Loucy (cell line): Measurements from ENCODE around the gene RWDD3.

ENCODE experiments used
- H2AFZ ChIP-seq: fragments of 200-600 bp; sonication (generic); 2 replicates; pipeline ENCODE4 v1.6.0; 2016; ENCODE audit warnings: antibody characterized with exemption, mild to moderate bottlenecking, low read length, moderate library complexity
- H3F3A ChIP-seq: fragments of 200-600 bp; 2 replicates; pipeline ENCODE4 v1.6.0; 2016; ENCODE audit warnings: antibody characterized with exemption, low read depth, mild to moderate bottlenecking
- H3K27me3 ChIP-seq: fragments of 200-600 bp; sonication (generic); 2 replicates; pipeline ENCODE4 v1.6.1; 2014; ENCODE audit warnings: low read length, mild to moderate bottlenecking; ENCODE audit not compliant: insufficient read depth, poor library complexity, severe bottlenecking
- H3K36me3 ChIP-seq: fragments of 200-600 bp; sonication (generic); 2 replicates; pipeline ENCODE4 v1.6.1; 2016; ENCODE audit warnings: low read length; ENCODE audit not compliant: insufficient read depth
- H3K4me1 ChIP-seq: fragments of 200-600 bp; sonication (generic); 2 replicates; pipeline ENCODE4 v1.5.1; 2014; ENCODE audit warnings: low read length, mild to moderate bottlenecking; ENCODE audit not compliant: insufficient read depth, poor library complexity, severe bottlenecking
- H3K4me2 ChIP-seq: fragments of 200-600 bp; sonication (generic); 2 replicates; pipeline ENCODE4 v1.6.0; 2014; ENCODE audit warnings: antibody characterized with exemption, low read length, low read depth, mild to moderate bottlenecking; ENCODE audit not compliant: poor library complexity, severe bottlenecking
- H3K4me3 ChIP-seq: fragments of 200-600 bp; sonication (generic); 2 replicates; pipeline ENCODE4 v1.5.1; 2014; ENCODE audit warnings: low read length, mild to moderate bottlenecking, mixed read lengths; ENCODE audit not compliant: poor library complexity, severe bottlenecking
- H3K79me2 ChIP-seq: fragments of 200-600 bp; sonication (generic); 2 replicates; pipeline ENCODE4 v1.6.1; 2014; ENCODE audit warnings: low read length; ENCODE audit not compliant: insufficient read depth
- H3K9ac ChIP-seq: fragments of 200-600 bp; sonication (generic); 2 replicates; pipeline ENCODE4 v1.6.0; 2014; ENCODE audit warnings: mild to moderate bottlenecking, low read depth, low read length, moderate library complexity; ENCODE audit not compliant: poor library complexity, severe bottlenecking
- H3K9me2 ChIP-seq: fragments of 200-600 bp; sonication (generic); replicated peaks from 2 replicates; pipeline ENCODE4 v1.6.1; 2016; ENCODE audit warnings: low read depth, low read length, mixed read lengths
- H3K9me3 ChIP-seq: fragments of 200-600 bp; sonication (generic); 2 replicates; pipeline ENCODE4 v1.6.1; 2014; ENCODE audit warnings: mild to moderate bottlenecking, antibody characterized with exemption, low read length, low read depth; ENCODE audit not compliant: insufficient read depth
- H4K20me1 ChIP-seq: fragments of 200-600 bp; sonication (generic); 2 replicates; pipeline ENCODE4 v1.6.0; 2014; ENCODE audit warnings: antibody characterized with exemption, low read length, mild to moderate bottlenecking; ENCODE audit not compliant: insufficient read depth, poor library complexity, severe bottlenecking
- CTCF ChIP-seq: fragments of 200-600 bp; sonication (generic); conservative IDR thresholded peaks from 2 replicates; pipeline ENCODE4 v1.5.1; 2014; ENCODE audit warnings: mild to moderate bottlenecking, antibody characterized with exemption, low read length
- EZH2phosphoT487 ChIP-seq: fragments of 200-600 bp; IDR thresholded peaks from 2 replicates; pipeline ENCODE4 v1.6.1; 2018; ENCODE audit warnings: antibody characterized with exemption, mild to moderate bottlenecking, moderate library complexity, borderline replicate concordance

The RWDD3 gene

GRCh38 chr1:95265106-95265505 is 31.1 kb downstream of the RWDD3 start:
- Histone ChIP-seq H3K9ac (no peak overlapping the region), H3K36me3 (no peaks in the 10 kb centered on the region), H3F3A (no peaks in the 10 kb centered on the region), H4K20me1 (no peaks in the 10 kb centered on the region), H3K27me3 (no peaks in the 10 kb centered on the region), H2AFZ (no peak overlapping the region), H3K79me2 (no peaks in the 10 kb centered on the region), H3K4me2 (no peak overlapping the region), H3K9me2 (no peaks in the 10 kb centered on the region), H3K4me3 (no peak overlapping the region), H3K9me3 (no peaks in the 10 kb centered on the region), H3K4me1 (no peaks in the 10 kb centered on the region)
- TF ChIP-seq EZH2phosphoT487: no peak
- TF ChIP-seq CTCF: no peak

GRCh38 chr1:95276429-95276828 is 42.4 kb downstream of the RWDD3 start:
- H3K4me1 ChIP-seq: no peaks in the 10 kb centered on the region
- H3F3A ChIP-seq: no peaks in the 10 kb centered on the region
- H3K9me2 ChIP-seq: no peaks in the 10 kb centered on the region
- H3K9ac ChIP-seq: no peak overlapping the region
- no peaks in the 10 kb centered on the region for H3K36me3 ChIP-seq
- no peaks in the 10 kb centered on the region for H4K20me1 ChIP-seq
- H3K79me2 ChIP-seq: no peaks in the 10 kb centered on the region
- no peak overlapping the region for H3K4me2 ChIP-seq
- H3K9me3 ChIP-seq: no peaks in the 10 kb centered on the region
- H3K27me3 ChIP-seq: no peaks in the 10 kb centered on the region
- no peak overlapping the region for H2AFZ ChIP-seq
- no peak for TF ChIP-seq EZH2phosphoT487
- no peak for TF ChIP-seq CTCF
- H3K4me3 ChIP-seq: no peak overlapping the region

DNA sequence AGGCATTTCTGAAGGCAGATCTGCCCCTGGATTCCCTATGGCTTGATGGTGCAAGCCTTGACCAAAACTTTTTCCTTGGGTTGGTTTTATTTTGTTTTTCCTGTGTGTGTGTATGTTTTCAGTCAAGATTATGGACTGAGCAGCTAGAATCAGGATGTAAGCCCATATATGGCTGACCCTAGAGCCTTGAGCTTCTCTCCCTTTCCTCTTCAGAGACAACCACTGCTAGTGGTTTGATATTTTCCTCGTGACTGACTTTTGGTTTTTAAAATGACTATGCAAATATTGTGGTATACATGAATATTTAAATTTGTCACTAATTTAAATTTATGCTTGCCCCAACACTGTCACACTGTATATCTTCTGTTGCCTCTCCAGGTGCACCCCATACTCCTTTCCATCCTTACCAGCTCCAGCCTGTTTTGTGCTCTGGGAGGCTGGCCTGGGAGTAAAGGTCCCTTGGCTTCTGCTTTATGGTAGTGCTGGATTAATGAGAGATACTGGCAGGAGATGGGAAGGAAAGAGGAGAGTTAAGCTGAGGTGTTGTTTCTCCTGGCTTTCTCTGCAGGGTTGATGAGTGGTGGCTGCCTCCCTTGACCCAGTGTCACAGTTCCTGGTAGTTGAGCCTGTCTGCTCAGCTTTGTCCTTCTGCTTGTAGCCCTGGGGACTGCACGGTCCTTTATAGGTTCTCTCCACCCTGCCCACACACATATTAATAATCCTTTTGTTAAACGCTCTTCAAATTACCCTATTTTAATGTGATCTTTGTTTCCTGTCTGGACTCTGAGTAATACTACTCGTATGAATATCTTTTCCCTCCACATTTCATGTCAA is 44.4 kb downstream of the RWDD3 start:
- Histone ChIP-seq H2AFZ (peak overlapping the region; percentile 62; the same call in 1 of the 2 replicates), H3K9ac (no peak overlapping the region), H3K4me1 (no peaks in the 10 kb centered on the region), H3K4me3 (no peak overlapping the region), H3K27me3 (no peaks in the 10 kb centered on the region), H3K36me3 (no peaks in the 10 kb centered on the region), H3K4me2 (no peak overlapping the region), H3K9me2 (no peaks in the 10 kb centered on the region), H3K79me2 (no peaks in the 10 kb centered on the region), H3F3A (no peaks in the 10 kb centered on the region), H3K9me3 (no peaks in the 10 kb centered on the region), H4K20me1 (no peaks in the 10 kb centered on the region)
- TF ChIP-seq EZH2phosphoT487 (no peak), CTCF (no peak)
